Limb (tissue), 2 donors: ENCODE measurements around the gene SUB1.

Experiments
- DNase-seq, 2 donors: peaks; one replicate each; pipeline ENCODE4 v3.0.0-alpha.2; 2016; ENCODE audit errors: extremely low spot score in 2 of 2

SUB1 gene

GRCh38 chr5:32642276-32643002 is 57.1 kb downstream of the SUB1 start:
- no peak for DNase-seq

DNA sequence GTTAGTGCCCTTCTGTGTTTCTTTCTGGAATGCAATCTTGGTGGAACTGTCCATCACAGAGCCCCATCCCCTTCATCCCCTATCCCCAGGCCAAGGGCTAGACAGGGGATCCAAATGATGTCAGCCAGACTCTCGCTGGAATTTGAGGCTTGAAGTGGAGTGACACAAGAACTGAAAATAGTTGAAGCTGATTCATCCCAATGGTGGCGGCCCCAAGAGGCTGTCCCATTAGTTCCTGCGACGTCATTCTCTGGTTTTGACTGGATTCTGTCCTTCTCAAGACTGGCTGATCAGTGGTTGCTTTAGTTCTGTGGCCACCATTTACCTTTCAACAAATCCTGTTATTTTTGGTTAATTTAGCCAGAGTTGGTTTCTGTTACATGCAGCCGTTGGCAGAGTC is 59.9 kb downstream of the SUB1 start:
- no peak for DNase-seq

- DNase-seq: peak in 1 of 2 donors; percentile 31
Observed at GRCh38 chr5:32646061-32646969, 61.0 kb downstream of the SUB1 start.

DNA sequence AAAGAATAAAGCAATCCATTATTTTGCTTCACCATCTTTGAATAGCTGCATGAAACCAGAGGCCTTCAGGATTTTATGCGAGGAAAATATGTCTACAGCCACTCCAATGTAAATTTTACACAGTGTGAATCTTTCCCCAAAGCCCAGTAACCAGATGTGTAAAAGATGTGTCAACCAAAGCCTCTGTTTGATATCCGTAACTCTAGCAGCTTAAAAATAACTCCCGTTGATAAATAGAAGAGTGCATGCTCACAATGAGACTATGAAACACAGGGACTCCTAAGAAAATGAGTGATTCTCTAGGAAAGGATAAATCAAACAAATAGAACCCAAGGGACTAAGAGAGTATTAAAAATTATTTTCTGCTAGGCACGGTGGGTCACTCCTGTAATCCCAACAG is 65.7 kb downstream of the SUB1 start:
- DNase-seq: no peak

DNA sequence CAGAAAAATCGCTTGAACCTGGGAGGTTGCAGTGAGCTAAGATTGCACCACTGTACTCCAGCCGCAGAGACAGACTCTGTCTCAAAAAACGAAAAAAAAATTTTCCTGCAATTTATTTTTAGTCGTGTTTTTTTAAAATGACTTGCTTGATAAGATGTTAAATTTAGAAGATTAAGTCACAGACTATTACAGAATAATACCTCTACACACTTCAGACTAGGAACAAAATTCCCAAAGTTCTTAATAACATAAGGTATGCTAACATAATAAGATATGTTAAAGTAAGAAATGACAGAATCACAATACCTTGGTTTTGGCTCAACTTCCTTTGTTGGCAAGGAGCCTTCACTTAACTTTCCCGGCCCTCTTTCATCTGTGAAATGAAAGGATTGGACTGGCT is 66.3 kb downstream of the SUB1 start:
- DNase-seq: no peak
